ENCODE results near the gene FCER2. TPM values are rescaled to one million over a fixed set of nuclear protein-coding genes. Genes with fewer than 3 reads are reported as not detected.

Gene FCER2
- total RNA-seq, 2 experiments from 2014 or later = 3.3 to 4.6 TPM

DNA sequence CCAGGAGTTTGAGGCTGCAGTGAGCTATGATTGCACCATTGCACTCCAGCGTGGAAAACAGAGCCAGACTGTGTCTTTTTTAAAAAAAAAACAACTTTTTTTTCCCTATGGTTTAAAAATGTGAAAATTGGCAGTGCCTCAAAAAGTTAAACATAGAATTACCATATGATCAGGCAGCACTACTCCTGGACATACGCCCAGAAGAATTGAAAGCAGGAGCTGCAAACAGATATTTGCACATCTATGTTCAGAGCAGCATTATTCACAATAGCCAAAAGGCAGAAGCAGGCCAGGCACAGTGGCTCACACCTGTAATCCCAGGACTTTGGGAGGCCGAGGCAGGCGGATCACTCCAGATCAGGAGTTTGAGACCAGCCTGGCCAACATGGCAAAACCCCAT lies 36.9 kb downstream of the FCER2 start:
- intact Hi-C loops (cut with micrococcal nuclease; ENCODE audit: unreplicated experiment) = no loop called here
- BruUV-seq (replicated peaks) = no TSS peak

GRCh38 chr19:7663706-7664105 lies 38.2 kb downstream of the FCER2 start:
- no peaks in the 10 kb centered on the region for H4K20me1 ChIP-seq (ENCODE audit: insufficient read depth, low read length)
- no peak for DNase-seq (ENCODE audit: low spot score)
- H3K4me1 ChIP-seq (ENCODE audit: insufficient read depth, low read length, poor library complexity, severe bottlenecking) = peaks cover under 1% of the 10 kb centered on the region
- no peak overlapping the region for H3K27ac ChIP-seq (ENCODE audit: low read depth, low read length, poor library complexity, severe bottlenecking)
- POLR2A ChIA-PET = no interaction called here
- no peak overlapping the region for H3K4me3 ChIP-seq (ENCODE audit: low read depth, low read length, poor library complexity, severe bottlenecking)
- no peak overlapping the region for H2AFZ ChIP-seq (ENCODE audit: low read length)
- TF ChIP-seq EZH2phosphoT487 (IDR thresholded peaks at IDR 0.05; ENCODE audit: borderline replicate concordance, low read depth, low read length) = no peak
- TF ChIP-seq, protein P1, sequence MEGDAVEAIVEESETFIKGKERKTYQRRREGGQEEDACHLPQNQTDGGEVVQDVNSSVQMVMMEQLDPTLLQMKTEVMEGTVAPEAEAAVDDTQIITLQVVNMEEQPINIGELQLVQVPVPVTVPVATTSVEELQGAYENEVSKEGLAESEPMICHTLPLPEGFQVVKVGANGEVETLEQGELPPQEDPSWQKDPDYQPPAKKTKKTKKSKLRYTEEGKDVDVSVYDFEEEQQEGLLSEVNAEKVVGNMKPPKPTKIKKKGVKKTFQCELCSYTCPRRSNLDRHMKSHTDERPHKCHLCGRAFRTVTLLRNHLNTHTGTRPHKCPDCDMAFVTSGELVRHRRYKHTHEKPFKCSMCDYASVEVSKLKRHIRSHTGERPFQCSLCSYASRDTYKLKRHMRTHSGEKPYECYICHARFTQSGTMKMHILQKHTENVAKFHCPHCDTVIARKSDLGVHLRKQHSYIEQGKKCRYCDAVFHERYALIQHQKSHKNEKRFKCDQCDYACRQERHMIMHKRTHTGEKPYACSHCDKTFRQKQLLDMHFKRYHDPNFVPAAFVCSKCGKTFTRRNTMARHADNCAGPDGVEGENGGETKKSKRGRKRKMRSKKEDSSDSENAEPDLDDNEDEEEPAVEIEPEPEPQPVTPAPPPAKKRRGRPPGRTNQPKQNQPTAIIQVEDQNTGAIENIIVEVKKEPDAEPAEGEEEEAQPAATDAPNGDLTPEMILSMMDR (conservative IDR thresholded peaks at IDR 0.05; ENCODE audit: low read length) = no peak
- BruUV-seq (replicated peaks) = no TSS peak
- H3K36me3 ChIP-seq (ENCODE audit: insufficient read depth, low read length) = no peaks in the 10 kb centered on the region
- CTCF ChIA-PET (ENCODE audit: unreplicated experiment) = no interaction called here
- intact Hi-C loops (cut with micrococcal nuclease; ENCODE audit: unreplicated experiment) = no loop called here
- no peaks in the 10 kb centered on the region for H3K79me2 ChIP-seq (ENCODE audit: insufficient read depth, low read depth, low read length)
- H3K4me2 ChIP-seq (ENCODE audit: low read length) = no peak overlapping the region
- H3K9me3 ChIP-seq (ENCODE audit: low read length) = no peaks in the 10 kb centered on the region
- no peaks in the 10 kb centered on the region for H3K9me2 ChIP-seq (ENCODE audit: insufficient read depth, low read length)

More for the DNA sequence above, 36.9 kb downstream of the FCER2 start:
- H4K20me1 ChIP-seq (ENCODE audit: insufficient read depth, low read length) = no peaks in the 10 kb centered on the region
- no peak for DNase-seq (ENCODE audit: low spot score)
- no peaks in the 10 kb centered on the region for H3K9me2 ChIP-seq (ENCODE audit: insufficient read depth, low read length)
- TF ChIP-seq, protein P1 (conservative IDR thresholded peaks at IDR 0.05; ENCODE audit: low read length) = no peak
- no peak for TF ChIP-seq EZH2phosphoT487 (IDR thresholded peaks at IDR 0.05; ENCODE audit: borderline replicate concordance, low read depth, low read length)
- H3K9me3 ChIP-seq (ENCODE audit: low read length) = no peaks in the 10 kb centered on the region
- CTCF ChIA-PET (ENCODE audit: unreplicated experiment) = no interaction called here
- H3K4me1 ChIP-seq (ENCODE audit: insufficient read depth, low read length, poor library complexity, severe bottlenecking) = no peaks in the 10 kb centered on the region
- H3K4me3 ChIP-seq (ENCODE audit: low read depth, low read length, poor library complexity, severe bottlenecking) = no peak overlapping the region
- no peak overlapping the region for H2AFZ ChIP-seq (ENCODE audit: low read length)
- POLR2A ChIA-PET = no interaction called here
- H3K4me2 ChIP-seq (ENCODE audit: low read length) = no peak overlapping the region
- H3K27ac ChIP-seq (ENCODE audit: low read depth, low read length, poor library complexity, severe bottlenecking) = no peak overlapping the region
- no peaks in the 10 kb centered on the region for H3K36me3 ChIP-seq (ENCODE audit: insufficient read depth, low read length)
- no peaks in the 10 kb centered on the region for H3K79me2 ChIP-seq (ENCODE audit: insufficient read depth, low read depth, low read length)

DNA sequence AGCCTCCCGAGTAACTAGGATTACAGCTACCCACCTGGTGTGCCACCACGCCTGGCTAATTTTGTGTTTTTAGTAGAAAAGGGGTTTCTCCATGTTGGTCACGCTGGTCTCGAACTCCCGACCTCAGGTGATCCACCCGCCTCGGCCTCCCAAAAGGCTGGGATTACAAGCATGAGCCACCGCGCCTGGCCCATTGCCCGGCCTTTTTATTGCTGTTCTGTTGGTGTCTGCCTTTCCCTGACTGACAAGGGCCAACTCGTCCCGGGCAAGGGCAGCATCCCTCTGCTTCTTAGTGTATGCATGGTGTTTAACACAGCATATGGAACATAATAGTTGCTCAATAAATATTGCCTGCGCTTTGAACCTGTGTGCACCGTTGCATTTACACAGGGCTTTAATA lies 39.3 kb downstream of the FCER2 start:
- no peak overlapping the region for H3K4me3 ChIP-seq (ENCODE audit: low read depth, low read length, poor library complexity, severe bottlenecking)
- POLR2A ChIA-PET = no interaction called here
- H3K36me3 ChIP-seq (ENCODE audit: insufficient read depth, low read length) = no peaks in the 10 kb centered on the region
- no peaks in the 10 kb centered on the region for H3K9me2 ChIP-seq (ENCODE audit: insufficient read depth, low read length)
- no peak overlapping the region for H3K4me2 ChIP-seq (ENCODE audit: low read length)
- no peaks in the 10 kb centered on the region for H3K79me2 ChIP-seq (ENCODE audit: insufficient read depth, low read depth, low read length)
- H3K4me1 ChIP-seq (ENCODE audit: insufficient read depth, low read length, poor library complexity, severe bottlenecking) = peaks cover 9% of the 10 kb centered on the region
- CTCF ChIA-PET (ENCODE audit: unreplicated experiment) = no interaction called here
- no peak overlapping the region for H2AFZ ChIP-seq (ENCODE audit: low read length)
- no peak overlapping the region for H3K27ac ChIP-seq (ENCODE audit: low read depth, low read length, poor library complexity, severe bottlenecking)
- H4K20me1 ChIP-seq (ENCODE audit: insufficient read depth, low read length) = no peaks in the 10 kb centered on the region
- DNase-seq (ENCODE audit: low spot score) = no peak
- no peaks in the 10 kb centered on the region for H3K9me3 ChIP-seq (ENCODE audit: low read length)
- BruUV-seq (replicated peaks) = no TSS peak
- intact Hi-C loops (cut with micrococcal nuclease; ENCODE audit: unreplicated experiment) = no loop called here
- TF ChIP-seq EZH2phosphoT487 (IDR thresholded peaks at IDR 0.05; ENCODE audit: borderline replicate concordance, low read depth, low read length) = no peak
- TF ChIP-seq, protein P1 (conservative IDR thresholded peaks at IDR 0.05; ENCODE audit: low read length) = no peak

Data from OCI-LY7 (cell line).